PC-9 (cell line): ENCODE measurements around the gene COL20A1. TPM values are rescaled to one million over a fixed set of nuclear protein-coding genes. Genes with fewer than 3 reads are reported as not detected.

Experiments
- BruUV-seq: library from RNA; stranded (reverse); fragments of 400-500 nt; replicated peaks from 2 replicates; lab custom pipeline; 2021; lab: Mats Ljungman, UMichigan
- CTCF ChIA-PET: fragments of 300-600 bp; sonication (Branson Sonifier 250); formaldehyde crosslinking; loops from one replicate; lab custom pipeline; 2022; ENCODE audit warnings: antibody characterized with exemption; lab: Charles Lee
- POLR2A ChIA-PET: fragments of 300-600 bp; sonication (Branson Sonifier 250); formaldehyde crosslinking; loops from one replicate; lab custom pipeline; 2022; ENCODE audit warnings: antibody characterized with exemption; ENCODE audit not compliant: unreplicated experiment; lab: Charles Lee
- DNase-seq, 2 experiments: peaks; one replicate each; pipeline versions ENCODE4 v3.0.0 to v3.0.0-alpha.2; 2015 to 2022; ENCODE audit warnings: mixed read lengths in 1 of 2
- H2AFZ ChIP-seq: fragments of 200-600 bp; sonication (generic); 2 replicates; pipeline ENCODE4 v1.8.1; 2017; ENCODE audit warnings: antibody characterized with exemption
- H3F3A ChIP-seq: fragments of 200-600 bp; sonication (generic); 2 replicates; pipeline ENCODE4 v1.8.1; 2017; ENCODE audit warnings: antibody characterized with exemption, mild to moderate bottlenecking, low read depth; ENCODE audit not compliant: insufficient read depth
- H3K27ac ChIP-seq: fragments of 200-600 bp; sonication (generic); 2 replicates; pipeline ENCODE4 v1.6.1; 2016; ENCODE audit warnings: mixed run types
- H3K27me3 ChIP-seq: fragments of 200-600 bp; sonication (generic); 2 replicates; pipeline ENCODE4 v1.6.1; 2016; ENCODE audit warnings: low read depth, mixed run types; ENCODE audit not compliant: insufficient read depth
- H3K36me3 ChIP-seq: fragments of 200-600 bp; sonication (generic); 2 replicates; pipeline ENCODE4 v1.6.1; 2016; ENCODE audit warnings: low read depth, mixed run types
- H3K4me1 ChIP-seq: fragments of 200-600 bp; sonication (generic); replicated peaks from 2 replicates; pipeline ENCODE4 v1.6.1; 2016; ENCODE audit warnings: mixed run types; ENCODE audit not compliant: insufficient read depth
- H3K4me2 ChIP-seq: fragments of 200-600 bp; sonication (generic); 2 replicates; pipeline ENCODE4 v1.6.1; 2017; ENCODE audit warnings: mixed run types
- H3K4me3 ChIP-seq: fragments of 200-600 bp; sonication (generic); 2 replicates; pipeline ENCODE4 v1.6.1; 2016; ENCODE audit warnings: mixed run types
- H3K79me2 ChIP-seq: fragments of 200-600 bp; sonication (generic); 2 replicates; pipeline ENCODE4 v1.6.1; 2017; ENCODE audit warnings: low read depth, mixed run types
- H3K9me2 ChIP-seq: fragments of 200-600 bp; sonication (generic); 2 replicates; pipeline ENCODE4 v1.8.1; 2017; ENCODE audit warnings: mild to moderate bottlenecking; ENCODE audit not compliant: insufficient read depth
- H3K9me3 ChIP-seq: fragments of 200-600 bp; sonication (generic); 2 replicates; pipeline ENCODE4 v1.8.1; 2016; ENCODE audit warnings: low read depth; ENCODE audit not compliant: insufficient read depth
- H4K20me1 ChIP-seq: fragments of 200-600 bp; sonication (generic); 2 replicates; pipeline ENCODE4 v1.8.1; 2017; ENCODE audit not compliant: insufficient read depth
- EZH2 ChIP-seq: fragments of 200-600 bp; sonication (generic); IDR thresholded peaks from 2 replicates; pipeline ENCODE4 v1.8.0; 2017; ENCODE audit warnings: antibody characterized with exemption, low read depth
- intact Hi-C: fragments of 100-400 bp; cut with micrococcal nuclease; formaldehyde crosslinking; loops from one replicate; pipeline ENCODE4 v1.10.0; 2022; ENCODE audit not compliant: unreplicated experiment
- total RNA-seq: library from RNA; stranded (reverse); gene quantifications from 2 replicates; pipeline ENCODE4 v1.2.3, GENCODE V29; 2021
- TF ChIP-seq, protein P1 (sequence below): fragments of 200-600 bp; sonication (generic); conservative IDR thresholded peaks from 2 replicates; pipeline ENCODE4 v1.6.1; 2017; ENCODE audit warnings: mixed run types, antibody characterized with exemption, mild to moderate bottlenecking, moderate library complexity

COL20A1 gene
- total RNA-seq, 1 experiment from 2014 or later, result not detected

DNA sequence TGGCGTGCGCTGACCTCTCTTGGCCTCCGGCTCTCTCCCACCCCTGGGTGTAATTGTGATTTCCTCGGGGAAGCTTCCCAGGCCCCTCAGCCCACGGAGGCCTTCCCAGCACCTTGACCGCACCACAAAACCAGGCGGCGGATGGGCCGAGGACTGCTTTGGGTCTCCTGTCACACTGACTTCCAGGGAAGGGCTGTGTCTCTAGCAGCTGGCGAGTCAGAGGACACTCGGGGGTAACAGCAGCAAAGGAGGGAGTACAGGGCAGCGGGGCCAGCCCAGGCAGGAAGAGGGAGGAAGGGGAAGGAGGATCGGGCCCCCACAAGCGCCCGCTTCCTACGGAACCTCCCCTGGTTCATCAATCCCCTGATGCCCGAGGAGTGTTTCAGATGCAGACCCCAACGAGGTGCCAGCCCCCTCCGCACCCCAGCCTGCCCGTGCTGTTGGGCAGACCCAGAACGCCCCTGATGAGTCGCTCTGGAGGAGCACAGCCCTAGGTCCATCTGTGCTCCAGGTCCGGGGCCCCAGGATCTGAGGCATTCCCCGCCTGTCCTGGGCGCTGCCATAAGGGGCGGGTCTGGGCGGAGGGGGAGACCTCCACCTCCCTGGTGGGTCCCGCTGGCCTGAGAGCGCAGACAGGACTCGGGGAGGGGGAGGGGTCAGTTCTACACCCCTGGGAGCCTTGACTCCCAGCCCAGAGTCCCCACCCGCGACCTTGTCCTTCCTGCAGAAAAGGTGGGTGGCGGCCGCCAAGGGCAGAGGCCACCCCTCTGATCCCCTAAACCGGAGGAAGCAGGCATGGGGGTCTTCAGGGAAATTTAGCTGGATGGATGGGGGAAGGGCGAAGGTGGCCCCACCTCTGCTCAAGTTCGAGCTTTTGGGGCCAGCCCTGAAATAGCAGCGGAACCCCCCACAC lies 67.2 kb downstream of the COL20A1 start:
- H3K9me2 ChIP-seq, result no peaks in the 10 kb centered on the region
- H3K4me2 ChIP-seq, result no peak overlapping the region
- H3K27ac ChIP-seq, result no peak overlapping the region
- no peaks in the 10 kb centered on the region for H3K36me3 ChIP-seq
- BruUV-seq, result no TSS peak
- no peak for TF ChIP-seq EZH2
- TF ChIP-seq, protein P1, sequence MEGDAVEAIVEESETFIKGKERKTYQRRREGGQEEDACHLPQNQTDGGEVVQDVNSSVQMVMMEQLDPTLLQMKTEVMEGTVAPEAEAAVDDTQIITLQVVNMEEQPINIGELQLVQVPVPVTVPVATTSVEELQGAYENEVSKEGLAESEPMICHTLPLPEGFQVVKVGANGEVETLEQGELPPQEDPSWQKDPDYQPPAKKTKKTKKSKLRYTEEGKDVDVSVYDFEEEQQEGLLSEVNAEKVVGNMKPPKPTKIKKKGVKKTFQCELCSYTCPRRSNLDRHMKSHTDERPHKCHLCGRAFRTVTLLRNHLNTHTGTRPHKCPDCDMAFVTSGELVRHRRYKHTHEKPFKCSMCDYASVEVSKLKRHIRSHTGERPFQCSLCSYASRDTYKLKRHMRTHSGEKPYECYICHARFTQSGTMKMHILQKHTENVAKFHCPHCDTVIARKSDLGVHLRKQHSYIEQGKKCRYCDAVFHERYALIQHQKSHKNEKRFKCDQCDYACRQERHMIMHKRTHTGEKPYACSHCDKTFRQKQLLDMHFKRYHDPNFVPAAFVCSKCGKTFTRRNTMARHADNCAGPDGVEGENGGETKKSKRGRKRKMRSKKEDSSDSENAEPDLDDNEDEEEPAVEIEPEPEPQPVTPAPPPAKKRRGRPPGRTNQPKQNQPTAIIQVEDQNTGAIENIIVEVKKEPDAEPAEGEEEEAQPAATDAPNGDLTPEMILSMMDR, result no peak
- intact Hi-C loops, result no loop called here
- DNase-seq, result no peak
- peaks cover under 1% of the 10 kb centered on the region; the same call in 1 of the 2 replicates for H4K20me1 ChIP-seq
- no peaks in the 10 kb centered on the region for H3K4me1 ChIP-seq
- H3K9me3 ChIP-seq, result no peaks in the 10 kb centered on the region
- no peaks in the 10 kb centered on the region for H3F3A ChIP-seq
- ChIA-PET CTCF (no interaction called here), POLR2A (no interaction called here)
- H3K27me3 ChIP-seq, result peaks cover 54% of the 10 kb centered on the region
- H3K4me3 ChIP-seq, result no peak overlapping the region
- H2AFZ ChIP-seq, result no peak overlapping the region
- no peaks in the 10 kb centered on the region for H3K79me2 ChIP-seq

DNA sequence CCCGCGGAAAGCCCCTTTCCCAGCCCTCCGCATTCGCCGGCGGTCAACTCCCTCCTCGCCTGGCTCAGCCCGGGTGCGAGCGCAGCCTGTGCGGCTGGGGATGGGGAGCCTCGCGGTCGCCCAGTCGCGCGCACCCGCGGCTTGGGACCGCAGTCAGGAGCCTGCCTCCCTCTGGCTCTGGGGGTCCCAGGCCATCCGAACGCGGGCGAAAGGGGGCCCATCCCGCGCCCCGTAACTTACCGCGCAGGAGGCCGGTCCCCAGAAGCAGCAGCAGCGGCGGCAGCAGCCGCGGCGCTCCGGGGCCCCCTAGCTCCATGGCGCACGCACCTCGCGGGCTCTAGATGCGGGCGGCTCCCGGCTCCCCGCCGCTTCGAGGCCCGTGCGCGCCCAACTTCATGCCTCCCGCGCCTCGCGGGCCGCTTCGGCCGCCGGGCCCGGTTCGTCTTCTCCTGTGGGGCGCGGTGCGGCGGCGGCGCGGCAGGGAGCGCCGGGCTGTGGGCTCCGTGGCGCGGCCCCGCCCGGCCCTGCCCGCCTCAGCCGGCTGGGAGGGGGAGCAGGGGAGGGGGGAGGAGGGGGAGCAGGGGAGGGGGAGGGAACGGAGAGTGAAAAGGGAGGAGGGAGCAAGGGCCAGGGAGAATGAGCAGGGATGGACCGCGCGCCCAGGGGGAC lies 68.0 kb downstream of the COL20A1 start, which contains the start of gene CHRNA4:
TSS of gene CHRNA4 (minus strand) at position 500 of the 669 bp plus-strand sequence. CDS start at position 316, 184 bp downstream.
- TF ChIP-seq, protein P1, result no peak
- TF ChIP-seq EZH2, result no peak
- Histone ChIP-seq H3K36me3 (no peaks in the 10 kb centered on the region), H3K9me2 (no peaks in the 10 kb centered on the region), H3K27me3 (peaks cover 62% of the 10 kb centered on the region), H3K4me3 (no peak within 1 kb of the TSS), H3F3A (no peaks in the 10 kb centered on the region), H3K79me2 (no peaks in the 10 kb centered on the region), H3K9me3 (no peaks in the 10 kb centered on the region), H3K4me1 (no peaks in the 10 kb centered on the region), H2AFZ (no peak within 1 kb of the TSS), H3K4me2 (no peak within 1 kb of the TSS), H4K20me1 (peaks cover 6% of the 10 kb centered on the region; the same call in 1 of the 2 replicates), H3K27ac (no peak within 1 kb of the TSS)
- DNase-seq, result no peak
- no TSS peak for BruUV-seq
- CTCF ChIA-PET, result interaction anchor here (0.5 kb wide), 1 partner anchor 267 kb away, joined by 17 read pairs; no protein-coding TSS in a partner anchor
- POLR2A ChIA-PET, result no interaction called here
- intact Hi-C loops, result no loop called here
